ENCODE data around the gene MC1R. TPM values are rescaled to one million over a fixed set of nuclear protein-coding genes. Genes with fewer than 3 reads are reported as not detected.
A peak's percentile ranks its signal among the peaks of the same experiment; 100 is the strongest.

MC1R gene
- polyA plus RNA-seq, 3 donors: 0.21 to 3.9 TPM; not detected in 1

DNA sequence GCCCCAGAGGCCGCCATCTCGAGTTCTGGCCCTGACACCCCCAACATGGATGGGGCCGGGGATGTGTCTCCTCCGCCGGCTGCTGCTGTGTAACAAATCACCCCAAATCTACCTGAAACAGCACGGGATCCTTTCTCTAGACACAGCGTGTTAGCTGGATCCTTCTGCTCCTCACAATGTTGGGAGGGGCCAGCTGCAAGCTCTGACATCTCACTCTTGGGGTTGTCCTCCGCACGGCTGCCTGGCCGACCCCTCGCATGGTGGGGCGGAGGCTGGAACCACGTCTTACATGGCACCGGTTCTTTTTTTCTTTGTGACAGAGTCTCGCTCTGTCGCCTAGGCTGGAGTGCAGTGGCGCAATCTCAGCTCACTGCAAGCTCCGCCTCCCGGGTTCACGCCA is 18.3 kb downstream of the MC1R start:
- Mint-ChIP-seq H3K9me3 (peaks cover 0 to 6% (median 0%) of the 10 kb centered on the region in 7 donors), H3K27ac (peak overlapping the region in 1 of 7 donors; percentile 50), H3K27me3 (ENCODE audit: low read depth in 3 of 3) (peaks cover 9 to 22% (median 20%) of the 10 kb centered on the region in 3 donors), H3K36me3 (no peaks in the 10 kb centered on the region), H3K4me1 (no peaks in the 10 kb centered on the region), H3K4me3 (no peak overlapping the region)
- WGBS (ENCODE audit: insufficient coverage): 95% methylated on average over 8 of the region's 20 CpGs
- intact Hi-C loops (cut with micrococcal nuclease): no loop called here
- no peak overlapping the region for H3K4me3 ChIP-seq (replicated peaks in 1 of 3; ENCODE audit: low read depth in 2 of 3, low read length in 3 of 3)
- no peak overlapping the region for H3K27ac ChIP-seq (ENCODE audit: low read depth in 1 of 2, low read length in 2 of 2)
- H2AFZ ChIP-seq (ENCODE audit: insufficient read depth, low read depth, low read length, poor library complexity, severe bottlenecking): no peak overlapping the region
- no peak for DNase-seq
- no peaks in the 10 kb centered on the region for H4K20me1 ChIP-seq (ENCODE audit: insufficient read depth, low read length)
- H3K36me3 ChIP-seq (replicated peaks in 1 of 2; ENCODE audit: control insufficient read depth in 1 of 2, insufficient read depth in 2 of 2, low read length in 2 of 2): no peaks in the 10 kb centered on the region
- H3K9me3 ChIP-seq (replicated peaks in 1 of 2; ENCODE audit: control insufficient read depth in 1 of 2, insufficient read depth in 1 of 2, low read length in 2 of 2): no peaks in the 10 kb centered on the region
- no peak overlapping the region for H3K4me2 ChIP-seq (replicated peaks; ENCODE audit: extremely low read depth, low read length, poor library complexity, severe bottlenecking)
- peaks cover 0 to 2% of the 10 kb centered on the region in 2 donors for H3K27me3 ChIP-seq (ENCODE audit: control insufficient read depth in 2 of 2, insufficient read depth in 2 of 2, low read length in 2 of 2)
- TF ChIP-seq, protein P1, sequence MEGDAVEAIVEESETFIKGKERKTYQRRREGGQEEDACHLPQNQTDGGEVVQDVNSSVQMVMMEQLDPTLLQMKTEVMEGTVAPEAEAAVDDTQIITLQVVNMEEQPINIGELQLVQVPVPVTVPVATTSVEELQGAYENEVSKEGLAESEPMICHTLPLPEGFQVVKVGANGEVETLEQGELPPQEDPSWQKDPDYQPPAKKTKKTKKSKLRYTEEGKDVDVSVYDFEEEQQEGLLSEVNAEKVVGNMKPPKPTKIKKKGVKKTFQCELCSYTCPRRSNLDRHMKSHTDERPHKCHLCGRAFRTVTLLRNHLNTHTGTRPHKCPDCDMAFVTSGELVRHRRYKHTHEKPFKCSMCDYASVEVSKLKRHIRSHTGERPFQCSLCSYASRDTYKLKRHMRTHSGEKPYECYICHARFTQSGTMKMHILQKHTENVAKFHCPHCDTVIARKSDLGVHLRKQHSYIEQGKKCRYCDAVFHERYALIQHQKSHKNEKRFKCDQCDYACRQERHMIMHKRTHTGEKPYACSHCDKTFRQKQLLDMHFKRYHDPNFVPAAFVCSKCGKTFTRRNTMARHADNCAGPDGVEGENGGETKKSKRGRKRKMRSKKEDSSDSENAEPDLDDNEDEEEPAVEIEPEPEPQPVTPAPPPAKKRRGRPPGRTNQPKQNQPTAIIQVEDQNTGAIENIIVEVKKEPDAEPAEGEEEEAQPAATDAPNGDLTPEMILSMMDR (IDR thresholded peaks at IDR 0.05): no peak
- no peaks in the 10 kb centered on the region for H3K79me2 ChIP-seq (ENCODE audit: insufficient read depth, low read length)
- no peaks in the 10 kb centered on the region for H3K4me1 ChIP-seq (ENCODE audit: control insufficient read depth in 1 of 2, insufficient read depth in 2 of 2, low read length in 2 of 2)
- no peak overlapping the region for H3K9ac ChIP-seq (ENCODE audit: insufficient read depth, low read length, poor library complexity, severe bottlenecking)

DNA sequence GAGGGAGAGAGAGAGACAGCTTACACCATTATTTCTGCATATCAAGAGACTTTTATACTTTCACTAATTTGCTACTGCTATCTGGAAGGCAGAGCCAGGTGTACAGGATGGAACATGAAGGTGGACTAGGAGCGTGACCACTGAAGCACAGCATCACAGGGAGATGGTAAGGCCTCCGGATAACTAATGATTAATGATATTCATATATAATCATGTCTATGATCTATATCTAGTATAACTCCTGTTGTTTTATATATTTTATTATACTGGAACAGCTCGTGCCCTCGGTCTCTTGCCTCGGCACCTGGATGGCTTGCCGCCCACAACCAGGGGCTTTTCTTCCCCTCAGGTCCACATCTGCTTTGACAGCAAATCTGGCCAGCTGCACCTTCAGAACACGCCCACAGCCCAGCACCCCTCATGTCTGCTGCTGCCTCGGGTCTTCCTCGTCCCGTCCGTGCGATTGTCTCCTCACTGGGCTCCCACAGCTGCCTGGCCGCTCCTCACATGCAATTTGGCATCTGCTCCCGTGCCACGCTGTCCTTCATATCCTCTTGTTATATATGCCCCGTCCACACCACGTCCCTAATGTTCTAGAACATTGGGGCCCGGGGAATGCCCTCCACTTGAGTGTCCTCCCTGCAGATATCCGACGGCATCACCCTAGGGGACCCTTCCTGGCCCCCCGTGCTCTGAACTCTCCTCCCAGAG is 19.7 kb downstream of the MC1R start:
- intact Hi-C loops (cut with micrococcal nuclease): no loop called here
- H4K20me1 ChIP-seq (ENCODE audit: insufficient read depth, low read length): no peaks in the 10 kb centered on the region
- no peak overlapping the region for H3K4me3 ChIP-seq (replicated peaks in 1 of 3; ENCODE audit: low read depth in 2 of 3, low read length in 3 of 3)
- H3K79me2 ChIP-seq (ENCODE audit: insufficient read depth, low read length): no peaks in the 10 kb centered on the region
- H3K9me3 ChIP-seq (replicated peaks in 1 of 2; ENCODE audit: control insufficient read depth in 1 of 2, insufficient read depth in 1 of 2, low read length in 2 of 2): no peaks in the 10 kb centered on the region
- TF ChIP-seq, protein P1 (IDR thresholded peaks at IDR 0.05): no peak
- H3K27ac ChIP-seq (ENCODE audit: low read depth in 1 of 2, low read length in 2 of 2): no peak overlapping the region
- peaks cover 0 to 2% of the 10 kb centered on the region in 2 donors for H3K27me3 ChIP-seq (ENCODE audit: control insufficient read depth in 2 of 2, insufficient read depth in 2 of 2, low read length in 2 of 2)
- no peak overlapping the region for H3K4me2 ChIP-seq (replicated peaks; ENCODE audit: extremely low read depth, low read length, poor library complexity, severe bottlenecking)
- no peaks in the 10 kb centered on the region for H3K4me1 Mint-ChIP-seq
- H3K36me3 Mint-ChIP-seq: no peaks in the 10 kb centered on the region
- H3K36me3 ChIP-seq (replicated peaks in 1 of 2; ENCODE audit: control insufficient read depth in 1 of 2, insufficient read depth in 2 of 2, low read length in 2 of 2): no peaks in the 10 kb centered on the region
- 80% methylated on average over 18 of the region's 21 CpGs for WGBS (ENCODE audit: insufficient coverage)
- H3K9me3 Mint-ChIP-seq: peaks cover 0 to 4% (median 0%) of the 10 kb centered on the region in 7 donors
- peaks cover 10 to 29% (median 21%) of the 10 kb centered on the region in 3 donors for H3K27me3 Mint-ChIP-seq (ENCODE audit: low read depth in 3 of 3)
- peak overlapping the region in 2 of 7 donors; percentile 6 to 62 for H3K27ac Mint-ChIP-seq
- H2AFZ ChIP-seq (ENCODE audit: insufficient read depth, low read depth, low read length, poor library complexity, severe bottlenecking): no peak overlapping the region
- no peak overlapping the region for H3K4me3 Mint-ChIP-seq
- H3K4me1 ChIP-seq (ENCODE audit: control insufficient read depth in 1 of 2, insufficient read depth in 2 of 2, low read length in 2 of 2): no peaks in the 10 kb centered on the region
- no peak for DNase-seq
- no peak overlapping the region for H3K9ac ChIP-seq (ENCODE audit: insufficient read depth, low read length, poor library complexity, severe bottlenecking)

Measured in CD14-positive monocyte (primary cell).